OCI-LY1 (cell line): Measurements from ENCODE around the gene CBX8.

Experiments used
- H2AFZ ChIP-seq: fragments of 200-600 bp; sonication (generic), shearing (Covaris generic); 2 replicates; pipeline ENCODE4 v1.6.0; 2014; ENCODE audit warnings: antibody characterized with exemption, mild to moderate bottlenecking, low read length
- H3F3A ChIP-seq: fragments of 200-600 bp; sonication (generic), shearing (Covaris generic); 2 replicates; pipeline ENCODE4 v1.6.0; 2014; ENCODE audit warnings: mild to moderate bottlenecking, antibody characterized with exemption, low read length, moderate library complexity; ENCODE audit not compliant: insufficient read depth
- H3K27ac ChIP-seq: fragments of 200-600 bp; sonication (generic); 2 replicates; pipeline ENCODE4 v1.5.1; 2014; ENCODE audit warnings: low read length, mixed run types, mild to moderate bottlenecking, low read depth; ENCODE audit not compliant: poor library complexity, severe bottlenecking
- H3K27me3 ChIP-seq: fragments of 200-600 bp; sonication (generic); 2 replicates; pipeline ENCODE4 v1.6.0; 2014; ENCODE audit warnings: antibody characterized with exemption, mild to moderate bottlenecking, low read length, moderate library complexity; ENCODE audit not compliant: insufficient read depth
- H3K36me3 ChIP-seq: fragments of 200-600 bp; sonication (generic); 2 replicates; pipeline ENCODE4 v1.6.1; 2014; ENCODE audit warnings: mild to moderate bottlenecking, antibody characterized with exemption, low read length, moderate library complexity, mixed read lengths; ENCODE audit not compliant: insufficient read depth
- H3K4me1 ChIP-seq: fragments of 200-600 bp; sonication (generic); 2 replicates; pipeline ENCODE4 v1.5.1; 2014; ENCODE audit warnings: mild to moderate bottlenecking, low read length, moderate library complexity; ENCODE audit not compliant: insufficient read depth, severe bottlenecking
- H3K4me2 ChIP-seq: fragments of 200-600 bp; sonication (generic), shearing (Covaris generic); 2 replicates; pipeline ENCODE4 v1.6.1; 2014; ENCODE audit warnings: low read length
- H3K4me3 ChIP-seq: fragments of 200-600 bp; sonication (generic); 2 replicates; pipeline ENCODE4 v1.5.1; 2014; ENCODE audit warnings: low read length, low read depth, mild to moderate bottlenecking, mixed read lengths; ENCODE audit not compliant: poor library complexity, severe bottlenecking
- H3K79me2 ChIP-seq: fragments of 200-600 bp; shearing (Covaris generic); 2 replicates; pipeline ENCODE4 v1.6.1; 2016; ENCODE audit warnings: mixed run types, low read length, mixed read lengths; ENCODE audit not compliant: insufficient read depth
- H3K9ac ChIP-seq: fragments of 200-600 bp; sonication (generic), shearing (Covaris generic); 2 replicates; pipeline ENCODE4 v1.6.1; 2014; ENCODE audit warnings: mild to moderate bottlenecking, low read length, mixed read lengths
- H3K9me2 ChIP-seq: fragments of 200-600 bp; sonication (generic), shearing (Covaris generic); 2 replicates; pipeline ENCODE4 v1.6.1; 2014; ENCODE audit warnings: low read depth, mild to moderate bottlenecking, low read length, mixed read lengths
- H3K9me3 ChIP-seq: fragments of 200-600 bp; shearing (Covaris generic); 2 replicates; pipeline ENCODE4 v1.6.1; 2014; ENCODE audit warnings: low read length, mixed read lengths
- H4K20me1 ChIP-seq: fragments of 200-600 bp; sonication (generic), shearing (Covaris generic); 2 replicates; pipeline ENCODE4 v1.6.0; 2016; ENCODE audit warnings: mild to moderate bottlenecking, low read length; ENCODE audit not compliant: insufficient read depth
- EZH2 ChIP-seq: fragments of 200-600 bp; sonication (generic), shearing (Covaris generic); IDR thresholded peaks from 2 replicates; pipeline ENCODE4 v1.8.0; 2017; ENCODE audit warnings: borderline replicate concordance, mixed run types, mild to moderate bottlenecking, antibody characterized with exemption, low read length, moderate library complexity, mixed read lengths
- TF ChIP-seq, protein P1 (sequence below): fragments of 200-600 bp; sonication (generic), shearing (Covaris generic); IDR thresholded peaks from 2 replicates; pipeline ENCODE4 v1.5.1; 2017; ENCODE audit warnings: mild to moderate bottlenecking, antibody characterized with exemption, low read length, moderate library complexity, mixed read lengths

CBX8 gene

GRCh38 chr17:79840269-79840988 lies 43.6 kb upstream of the CBX8 start:
- Histone ChIP-seq H3K79me2 (no peaks in the 10 kb centered on the region; the same call in 1 of the 2 replicates), H3F3A (no peaks in the 10 kb centered on the region), H3K9ac (no peak overlapping the region; the same call in 1 of the 2 replicates), H4K20me1 (no peaks in the 10 kb centered on the region), H3K9me3 (no peaks in the 10 kb centered on the region), H3K4me3 (peak overlapping the region; percentile 65), H3K4me1 (peaks cover 22% of the 10 kb centered on the region), H3K36me3 (peaks cover 12% of the 10 kb centered on the region), H2AFZ (no peak overlapping the region), H3K27me3 (0 out of 2 replicates have a peak, but pooled peaks cover 5% of the 10 kb centered on the region), H3K27ac (no peak overlapping the region), H3K9me2 (no peaks in the 10 kb centered on the region), H3K4me2 (peak overlapping the region; percentile 72; the same call in 1 of the 2 replicates)
- TF ChIP-seq, protein P1, sequence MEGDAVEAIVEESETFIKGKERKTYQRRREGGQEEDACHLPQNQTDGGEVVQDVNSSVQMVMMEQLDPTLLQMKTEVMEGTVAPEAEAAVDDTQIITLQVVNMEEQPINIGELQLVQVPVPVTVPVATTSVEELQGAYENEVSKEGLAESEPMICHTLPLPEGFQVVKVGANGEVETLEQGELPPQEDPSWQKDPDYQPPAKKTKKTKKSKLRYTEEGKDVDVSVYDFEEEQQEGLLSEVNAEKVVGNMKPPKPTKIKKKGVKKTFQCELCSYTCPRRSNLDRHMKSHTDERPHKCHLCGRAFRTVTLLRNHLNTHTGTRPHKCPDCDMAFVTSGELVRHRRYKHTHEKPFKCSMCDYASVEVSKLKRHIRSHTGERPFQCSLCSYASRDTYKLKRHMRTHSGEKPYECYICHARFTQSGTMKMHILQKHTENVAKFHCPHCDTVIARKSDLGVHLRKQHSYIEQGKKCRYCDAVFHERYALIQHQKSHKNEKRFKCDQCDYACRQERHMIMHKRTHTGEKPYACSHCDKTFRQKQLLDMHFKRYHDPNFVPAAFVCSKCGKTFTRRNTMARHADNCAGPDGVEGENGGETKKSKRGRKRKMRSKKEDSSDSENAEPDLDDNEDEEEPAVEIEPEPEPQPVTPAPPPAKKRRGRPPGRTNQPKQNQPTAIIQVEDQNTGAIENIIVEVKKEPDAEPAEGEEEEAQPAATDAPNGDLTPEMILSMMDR, result no peak
- no peak for TF ChIP-seq EZH2

- Histone ChIP-seq H3K9me3 (no peaks in the 10 kb centered on the region), H3K4me2 (peak within 1 kb of the TSS; percentile 72), H3K9me2 (no peaks in the 10 kb centered on the region), H3K4me1 (peaks cover 22% of the 10 kb centered on the region), H3K36me3 (peaks cover 20% of the 10 kb centered on the region), H3K27ac (peak within 1 kb of the TSS; percentile 90), H3K9ac (peak within 1 kb of the TSS; percentile 74), H3K79me2 (no peaks in the 10 kb centered on the region; the same call in 1 of the 2 replicates), H3K27me3 (no peaks in the 10 kb centered on the region), H3F3A (no peaks in the 10 kb centered on the region), H4K20me1 (no peaks in the 10 kb centered on the region), H2AFZ (no peak within 1 kb of the TSS), H3K4me3 (peak within 1 kb of the TSS; percentile 73)
- TF ChIP-seq, protein P1, result peak; percentile 79
- TF ChIP-seq EZH2, result no peak
These were observed 42.7 kb upstream of the CBX8 start, which contains the start of gene CBX4 for GRCh38 chr17:79839356-79840268. Gene CBX4 (minus strand): TSS chr17:79839440. CDS start chr17:79839251, 189 bp downstream.

DNA sequence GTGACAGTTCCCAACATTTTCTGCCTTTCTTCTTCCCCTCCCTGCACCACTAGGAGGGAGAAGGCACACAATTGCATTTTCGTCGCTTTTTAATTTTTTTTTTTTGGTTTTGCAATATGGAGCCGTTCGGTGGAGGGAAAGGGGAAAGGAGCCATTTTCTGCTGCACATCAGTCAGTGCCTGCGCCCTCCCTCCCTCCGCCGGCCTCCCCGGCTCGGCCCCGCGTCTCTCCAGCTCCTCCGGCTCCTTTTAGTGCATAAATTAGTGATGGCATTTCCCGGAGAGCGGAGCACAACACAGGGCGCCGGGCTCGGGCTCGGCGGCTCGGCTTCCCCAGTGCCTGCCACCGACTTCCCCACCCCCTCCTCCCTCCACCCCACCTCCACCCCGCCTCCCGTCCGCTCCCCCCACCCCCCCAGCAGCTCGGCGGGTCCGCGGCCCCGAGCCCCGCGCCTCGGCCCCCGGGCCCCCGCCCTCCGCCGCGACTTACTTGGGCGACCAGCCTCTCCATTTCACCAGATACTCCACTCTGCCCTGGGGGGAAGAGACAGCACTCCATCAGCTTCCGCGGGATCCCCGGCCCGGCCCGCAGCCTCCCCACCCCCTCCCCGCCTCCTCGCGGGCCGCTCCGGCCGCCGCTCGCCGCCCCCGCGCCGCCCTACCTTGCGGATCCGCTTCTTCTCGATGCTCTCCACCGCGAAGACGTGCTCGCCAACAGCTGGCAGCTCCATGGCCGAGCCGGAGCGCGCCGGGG lies 41.8 kb upstream of the CBX8 start:
- H3K79me2 ChIP-seq, result no peaks in the 10 kb centered on the region; the same call in 1 of the 2 replicates
- H3K27ac ChIP-seq, result peak overlapping the region; percentile 90
- H4K20me1 ChIP-seq, result no peaks in the 10 kb centered on the region
- H3K27me3 ChIP-seq, result no peaks in the 10 kb centered on the region
- no peaks in the 10 kb centered on the region for H3K9me2 ChIP-seq
- H3K9ac ChIP-seq, result peak overlapping the region; percentile 74
- no peaks in the 10 kb centered on the region for H3K9me3 ChIP-seq
- TF ChIP-seq EZH2, result no peak
- TF ChIP-seq, protein P1, result no peak
- H2AFZ ChIP-seq, result no peak overlapping the region
- H3F3A ChIP-seq, result no peaks in the 10 kb centered on the region
- peaks cover 22% of the 10 kb centered on the region for H3K4me1 ChIP-seq
- H3K36me3 ChIP-seq, result peaks cover 29% of the 10 kb centered on the region
- peak overlapping the region; percentile 68 for H3K4me2 ChIP-seq
- peak overlapping the region; percentile 73 for H3K4me3 ChIP-seq
